ENCODE measurements around the gene NFKBIL1. TPM values are rescaled to one million over a fixed set of nuclear protein-coding genes. Genes with fewer than 3 reads are reported as not detected.

NFKBIL1 gene
- total RNA-seq, 2 donors from 2014 or later = 17.4 to 26.3 TPM

GRCh38 chr6:31540640-31541039, 6.8 kb upstream of the NFKBIL1 start:
- H3K36me3 ChIP-seq (ENCODE audit: control insufficient read depth, insufficient read depth, low read length) = peaks cover 49% of the 10 kb centered on the region
- H3K4me3 ChIP-seq (ENCODE audit: low read length) = peak overlapping the region; percentile 99
- no peak overlapping the region for H3K27ac ChIP-seq (ENCODE audit: low read depth, low read length)
- DNase-seq = no peak
- H3K4me1 Mint-ChIP-seq = peaks cover 32% of the 10 kb centered on the region
- H3K27ac Mint-ChIP-seq = peak overlapping the region; percentile 82
- H3K36me3 Mint-ChIP-seq (ENCODE audit: low read depth) = peaks cover 49% of the 10 kb centered on the region
- H3K9me3 Mint-ChIP-seq = no peaks in the 10 kb centered on the region
- no peaks in the 10 kb centered on the region for H3K27me3 Mint-ChIP-seq (ENCODE audit: insufficient read depth)
- no peak for TF ChIP-seq CTCF (conservative IDR thresholded peaks at IDR 0.05)
- no peaks in the 10 kb centered on the region for H3K9me3 ChIP-seq (ENCODE audit: control insufficient read depth, low read length)
- H3K4me1 ChIP-seq (ENCODE audit: control insufficient read depth, insufficient read depth, low read length) = peaks cover 7% of the 10 kb centered on the region
- H3K9ac ChIP-seq (ENCODE audit: extremely low read depth, low read length, poor library complexity, severe bottlenecking) = peak overlapping the region; percentile 98
- WGBS, 2 experiments (ENCODE audit: insufficient coverage in 1 of 2, insufficient read length in 1 of 2) = 19 to 80% methylated on average over 1 to 4 of the region's 4 CpGs
- no peaks in the 10 kb centered on the region for H3K27me3 ChIP-seq (ENCODE audit: control insufficient read depth, insufficient read depth, low read length, poor library complexity, severe bottlenecking)
- peak overlapping the region; percentile 98 for H3K4me3 Mint-ChIP-seq

DNA sequence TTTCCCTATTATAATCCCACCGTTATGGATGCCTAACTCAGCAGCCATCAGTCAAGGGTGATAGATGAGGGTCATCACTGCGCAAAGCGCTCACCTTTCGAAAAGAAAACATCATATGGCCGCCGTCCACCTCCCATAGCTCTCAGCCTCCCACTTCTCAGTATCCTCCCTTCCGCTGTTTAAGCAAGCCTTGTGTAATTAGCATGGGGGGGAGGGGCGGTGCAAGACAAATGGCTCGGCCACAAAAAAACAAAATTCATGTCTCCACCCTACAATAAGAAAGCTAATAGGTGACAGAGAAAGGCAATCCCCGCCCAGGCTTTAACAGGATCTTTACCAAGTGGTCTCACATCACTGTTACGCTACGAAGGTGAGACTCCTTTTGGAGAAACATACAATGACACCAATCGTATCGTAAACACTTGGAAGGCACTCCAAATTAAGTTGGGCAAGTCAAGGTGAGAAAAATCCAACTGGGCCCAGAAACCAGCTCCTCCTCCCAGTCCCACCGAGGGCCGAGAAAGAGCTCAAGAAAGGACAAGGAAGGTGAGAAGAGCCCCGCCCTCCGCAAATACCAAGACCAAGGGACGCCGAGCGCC, 6.2 kb upstream of the NFKBIL1 start:
- Histone ChIP-seq H3K36me3 (ENCODE audit: control insufficient read depth, insufficient read depth, low read length) (peaks cover 44% of the 10 kb centered on the region), H3K27ac (ENCODE audit: low read depth, low read length) (peak overlapping the region; percentile 100), H3K9ac (ENCODE audit: extremely low read depth, low read length, poor library complexity, severe bottlenecking) (peak overlapping the region; percentile 98), H3K9me3 (ENCODE audit: control insufficient read depth, low read length) (no peaks in the 10 kb centered on the region), H3K27me3 (ENCODE audit: control insufficient read depth, insufficient read depth, low read length, poor library complexity, severe bottlenecking) (no peaks in the 10 kb centered on the region), H3K4me1 (ENCODE audit: control insufficient read depth, insufficient read depth, low read length) (peaks cover 7% of the 10 kb centered on the region), H3K4me3 (ENCODE audit: low read length) (peak overlapping the region; percentile 99)
- DNase-seq = peak; percentile 82
- Mint-ChIP-seq H3K4me3 (peak overlapping the region; percentile 98), H3K36me3 (ENCODE audit: low read depth) (peaks cover 43% of the 10 kb centered on the region), H3K9me3 (no peaks in the 10 kb centered on the region), H3K27me3 (ENCODE audit: insufficient read depth) (no peaks in the 10 kb centered on the region), H3K27ac (peak overlapping the region; percentile 99), H3K4me1 (peaks cover 34% of the 10 kb centered on the region)
- WGBS, 2 experiments (ENCODE audit: insufficient coverage in 1 of 2, insufficient read length in 1 of 2) = 0 to 2% methylated on average over 12 to 20 of the region's 21 CpGs
- TF ChIP-seq CTCF (conservative IDR thresholded peaks at IDR 0.05) = no peak

GRCh38 chr6:31541658-31542521, 5.5 kb upstream of the NFKBIL1 start, which contains the start of gene DDX39B:
DDX39B (minus strand) TSS chr6:31542003; CDS start chr6:31540532, 1,471 bp downstream.
- Histone ChIP-seq H3K4me1 (ENCODE audit: control insufficient read depth, insufficient read depth, low read length) (peaks cover 7% of the 10 kb centered on the region), H3K4me3 (ENCODE audit: low read length) (peak within 1 kb of the TSS; percentile 99), H3K27me3 (ENCODE audit: control insufficient read depth, insufficient read depth, low read length, poor library complexity, severe bottlenecking) (no peaks in the 10 kb centered on the region), H3K9ac (ENCODE audit: extremely low read depth, low read length, poor library complexity, severe bottlenecking) (peak within 1 kb of the TSS; percentile 98), H3K27ac (ENCODE audit: low read depth, low read length) (peak within 1 kb of the TSS; percentile 100), H3K36me3 (ENCODE audit: control insufficient read depth, insufficient read depth, low read length) (peaks cover 37% of the 10 kb centered on the region), H3K9me3 (ENCODE audit: control insufficient read depth, low read length) (no peaks in the 10 kb centered on the region)
- no peak for TF ChIP-seq CTCF (conservative IDR thresholded peaks at IDR 0.05)
- H3K9me3 Mint-ChIP-seq = no peaks in the 10 kb centered on the region
- H3K4me3 Mint-ChIP-seq = peak within 1 kb of the TSS; percentile 98
- H3K27me3 Mint-ChIP-seq (ENCODE audit: insufficient read depth) = no peaks in the 10 kb centered on the region
- H3K36me3 Mint-ChIP-seq (ENCODE audit: low read depth) = peaks cover 36% of the 10 kb centered on the region
- H3K4me1 Mint-ChIP-seq = peaks cover 35% of the 10 kb centered on the region
- WGBS, 2 experiments (ENCODE audit: insufficient coverage in 1 of 2, insufficient read length in 1 of 2) = 0% methylated on average over 25 to 43 of the region's 43 CpGs
- DNase-seq = peak; percentile 97
- H3K27ac Mint-ChIP-seq = peak within 1 kb of the TSS; percentile 99
